ENCODE results near the gene ATP5PD. TPM values are rescaled to one million over a fixed set of nuclear protein-coding genes. Genes with fewer than 3 reads are reported as not detected.

Gene ATP5PD
- total RNA-seq, 1 experiment from 2014 or later, result 344 TPM

DNA sequence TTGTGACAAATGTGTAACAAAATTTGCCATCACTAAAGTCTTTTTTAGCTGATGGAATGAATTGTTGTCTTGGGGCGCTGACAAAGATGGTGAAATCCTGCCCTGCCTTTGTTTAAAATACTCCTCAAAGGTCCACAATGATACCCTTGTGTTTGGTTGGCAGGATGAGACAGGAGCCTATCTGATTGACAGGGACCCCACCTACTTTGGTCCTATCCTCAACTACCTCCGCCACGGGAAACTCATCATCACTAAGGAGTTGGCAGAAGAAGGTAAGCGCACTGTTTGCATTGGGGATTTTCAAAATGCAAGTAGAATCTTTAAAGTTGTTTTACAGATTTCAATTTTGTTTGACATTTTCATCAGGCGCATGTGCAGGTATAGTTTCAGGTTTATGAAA is 2.3 kb upstream of the ATP5PD start:
- H2BK15ac ChIP-seq (ENCODE audit: low read depth, low read length), result no peak overlapping the region
- Mint-ChIP-seq H3K9me3 (peaks cover 0 to 2% of the 10 kb centered on the region in 2 experiments; a peak in 1 of 5 replicates), H3K4me1 (peaks cover 28 to 30% of the 10 kb centered on the region in 2 experiments), H3K27ac (no peak overlapping the region), H3K4me3 (peak overlapping the region in 1 of 2 experiments; percentile 100; a peak in 2 of 5 replicates), H3K27me3 (ENCODE audit: low read depth) (no peaks in the 10 kb centered on the region), H3K36me3 (ENCODE audit: insufficient read depth in 1 of 3, low read depth in 3 of 3) (peaks cover 26 to 60% (median 41%) of the 10 kb centered on the region in 3 experiments)
- no peak overlapping the region for H3K56ac ChIP-seq (ENCODE audit: insufficient read length, low read depth, low read length)
- no peak overlapping the region for H2BK12ac ChIP-seq (ENCODE audit: insufficient read length, low read depth, low read length)
- H3T11ph ChIP-seq (ENCODE audit: low read length), result no peak overlapping the region
- H4K20me1 ChIP-seq (ENCODE audit: control insufficient read depth, insufficient read depth, insufficient read length), result no peaks in the 10 kb centered on the region
- H4K91ac ChIP-seq (ENCODE audit: insufficient read length, low read depth, low read length), result no peak overlapping the region
- H3K14ac ChIP-seq (ENCODE audit: insufficient read depth, low read length), result no peak overlapping the region
- no peak overlapping the region for H4K8ac ChIP-seq (replicated peaks; ENCODE audit: insufficient read length, low read depth, low read length)
- no peak overlapping the region for H2AFZ ChIP-seq (ENCODE audit: low read length)
- peaks cover 5% of the 10 kb centered on the region for H3K79me1 ChIP-seq (ENCODE audit: insufficient read depth, low read depth, low read length, poor library complexity, severe bottlenecking)
- H3K27ac ChIP-seq (ENCODE audit: insufficient read length, low read depth, low read length), result no peak overlapping the region
- no peak overlapping the region for H3K4me2 ChIP-seq (ENCODE audit: insufficient read depth, insufficient read length, low read length)
- no peak overlapping the region for H2BK5ac ChIP-seq (ENCODE audit: insufficient read length, low read length)
- no CpG with 5 or more reads among the region's 5 CpGs for WGBS (ENCODE audit: extremely low coverage, insufficient read length, low lambda C conversion rate)
- H4K5ac ChIP-seq (ENCODE audit: insufficient read length, low read depth, low read length), result no peak overlapping the region
- no peak overlapping the region for H2BK20ac ChIP-seq (ENCODE audit: low read depth, low read length, poor library complexity, severe bottlenecking)
- peaks cover 6% of the 10 kb centered on the region for H3K23me2 ChIP-seq (ENCODE audit: insufficient read length, low read depth, low read length, poor library complexity, severe bottlenecking)
- no peaks in the 10 kb centered on the region for H3K4me1 ChIP-seq (ENCODE audit: insufficient read depth, low read length)
- no peak overlapping the region for H3K18ac ChIP-seq (ENCODE audit: insufficient read length, low read depth, low read length)
- H2BK120ac ChIP-seq (ENCODE audit: low read depth, low read length, poor library complexity, severe bottlenecking), result no peak overlapping the region
- no peak overlapping the region for H2AK5ac ChIP-seq (ENCODE audit: insufficient read length, low read length)
- H3K4ac ChIP-seq (ENCODE audit: low read depth, low read length), result no peak overlapping the region
- peaks cover 13% of the 10 kb centered on the region; the same call in 1 of the 2 replicates for H3K79me2 ChIP-seq (ENCODE audit: insufficient read depth, low read length)
- DNase-seq, result no peak
- no peak for TF ChIP-seq CTCF (conservative IDR thresholded peaks at IDR 0.05)
- no peak overlapping the region for H3K9ac ChIP-seq (ENCODE audit: extremely low read depth, insufficient read length, low read length)
- H3K9me3 ChIP-seq (ENCODE audit: control insufficient read depth, low read depth, low read length), result no peaks in the 10 kb centered on the region
- H3K27me3 ChIP-seq (ENCODE audit: insufficient read depth, low read length), result no peaks in the 10 kb centered on the region
- no peak overlapping the region for H3K23ac ChIP-seq (ENCODE audit: insufficient read length, low read depth, low read length)
